ENCODE data around the gene C22orf23. TPM values are rescaled to one million over a fixed set of nuclear protein-coding genes. Genes with fewer than 3 reads are reported as not detected.

Gene C22orf23
- total and polyA plus RNA-seq, 12 donors: 0.33 to 1.2 (median 0.63) TPM; not detected in 2

DNA sequence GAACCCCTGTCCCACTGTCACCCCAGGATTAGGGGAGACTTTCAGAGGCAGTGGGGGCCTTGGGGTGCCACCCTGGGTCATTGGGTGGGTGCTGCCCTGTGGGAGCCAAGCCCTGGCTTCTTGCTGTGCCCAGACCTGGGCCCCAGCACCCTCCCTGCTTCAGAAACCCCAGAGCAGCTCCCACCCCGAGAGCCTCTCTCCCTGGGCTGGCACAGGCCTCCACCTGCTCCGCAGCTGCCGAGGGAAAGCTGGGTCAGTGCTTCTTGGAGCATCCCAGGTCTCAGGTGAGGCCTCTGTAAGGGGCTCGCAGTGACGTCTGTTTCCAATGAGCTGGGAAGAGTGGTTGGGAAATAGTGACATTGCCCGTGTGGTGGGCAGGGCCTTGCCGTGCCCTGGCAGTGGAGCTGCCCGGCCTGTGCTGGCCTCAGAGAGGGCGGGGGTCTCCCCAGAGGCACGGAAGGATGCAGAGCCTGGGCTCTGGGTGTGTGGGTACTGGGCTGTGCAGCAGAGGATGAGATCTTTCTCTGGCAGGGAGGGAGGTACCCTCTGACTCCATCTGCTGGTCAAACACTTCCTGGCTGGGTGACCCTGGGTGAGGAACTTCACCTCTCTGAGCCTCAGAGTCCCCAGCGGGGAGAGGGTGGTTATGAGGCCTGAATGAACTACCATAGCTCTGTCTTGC, 23.0 kb downstream of the C22orf23 start:
- 70 to 88% (median 75%) methylated on average over 6 to 11 of the region's 11 CpGs for WGBS, 4 donors
- H3K9me3 ChIP-seq (replicated peaks in 1 of 3): no peaks in the 10 kb centered on the region
- peak in 4 of 7 donors; percentile 26 to 61 (median 37) for DNase-seq
- no peak overlapping the region for H3K4me3 ChIP-seq
- H3K4me1 ChIP-seq (replicated peaks in 1 of 2): peaks cover 10 to 12% of the 10 kb centered on the region in 2 donors
- H3K27ac ChIP-seq: peak overlapping the region in 1 of 5 donors; percentile 14
- intact Hi-C loops (cut with DNase I): loop anchor here in 1 of 2 donors (10.0 kb wide), 1 partner anchor 116 kb away; no protein-coding TSS in a partner anchor
- no peak for TF ChIP-seq POLR2A (IDR thresholded peaks at IDR 0.05)
- TF ChIP-seq, protein P1, sequence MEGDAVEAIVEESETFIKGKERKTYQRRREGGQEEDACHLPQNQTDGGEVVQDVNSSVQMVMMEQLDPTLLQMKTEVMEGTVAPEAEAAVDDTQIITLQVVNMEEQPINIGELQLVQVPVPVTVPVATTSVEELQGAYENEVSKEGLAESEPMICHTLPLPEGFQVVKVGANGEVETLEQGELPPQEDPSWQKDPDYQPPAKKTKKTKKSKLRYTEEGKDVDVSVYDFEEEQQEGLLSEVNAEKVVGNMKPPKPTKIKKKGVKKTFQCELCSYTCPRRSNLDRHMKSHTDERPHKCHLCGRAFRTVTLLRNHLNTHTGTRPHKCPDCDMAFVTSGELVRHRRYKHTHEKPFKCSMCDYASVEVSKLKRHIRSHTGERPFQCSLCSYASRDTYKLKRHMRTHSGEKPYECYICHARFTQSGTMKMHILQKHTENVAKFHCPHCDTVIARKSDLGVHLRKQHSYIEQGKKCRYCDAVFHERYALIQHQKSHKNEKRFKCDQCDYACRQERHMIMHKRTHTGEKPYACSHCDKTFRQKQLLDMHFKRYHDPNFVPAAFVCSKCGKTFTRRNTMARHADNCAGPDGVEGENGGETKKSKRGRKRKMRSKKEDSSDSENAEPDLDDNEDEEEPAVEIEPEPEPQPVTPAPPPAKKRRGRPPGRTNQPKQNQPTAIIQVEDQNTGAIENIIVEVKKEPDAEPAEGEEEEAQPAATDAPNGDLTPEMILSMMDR (IDR thresholded peaks at IDR 0.05): peak in 5 of 6 experiments; percentile 14 to 43 (median 26)
- peaks cover 0 to 38% of the 10 kb centered on the region in 2 donors for H3K36me3 ChIP-seq (replicated peaks in 1 of 2)
- H3K27me3 ChIP-seq: no peaks in the 10 kb centered on the region

DNA sequence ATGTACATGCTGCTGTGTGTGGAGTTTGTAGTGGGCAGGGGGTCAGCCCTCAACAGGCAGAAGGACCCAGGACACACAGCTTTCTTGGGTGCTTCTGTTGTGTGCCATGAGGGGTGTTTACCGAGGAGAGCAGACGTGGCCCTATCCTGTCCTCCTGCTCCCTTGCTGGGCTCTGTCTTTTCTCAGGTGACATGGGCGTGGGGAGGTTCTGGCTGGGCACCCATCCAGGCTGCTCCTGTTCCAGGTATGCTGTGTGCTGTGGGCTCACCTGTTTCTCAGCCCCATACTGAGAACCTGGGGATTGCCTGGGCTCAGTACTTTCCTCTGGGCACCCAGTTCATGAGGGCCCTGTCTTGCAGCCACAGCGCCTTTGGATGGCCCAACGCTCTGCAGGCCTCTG, 24.0 kb downstream of the C22orf23 start:
- TF ChIP-seq POLR2A (IDR thresholded peaks at IDR 0.05): no peak
- TF ChIP-seq, protein P1 (IDR thresholded peaks at IDR 0.05): no peak
- Histone ChIP-seq H3K4me1 (replicated peaks in 1 of 2) (peaks cover 10 to 12% of the 10 kb centered on the region in 2 donors), H3K27ac (no peak overlapping the region), H3K9me3 (replicated peaks in 1 of 3) (no peaks in the 10 kb centered on the region), H3K4me3 (no peak overlapping the region), H3K36me3 (replicated peaks in 1 of 2) (peaks cover 0 to 41% of the 10 kb centered on the region in 2 donors), H3K27me3 (no peaks in the 10 kb centered on the region)
- DNase-seq: no peak
- intact Hi-C loops (cut with DNase I): no loop called here
- 95 to 100% (median 97%) methylated on average over 3 to 5 of the region's 5 CpGs for WGBS, 4 donors

DNA sequence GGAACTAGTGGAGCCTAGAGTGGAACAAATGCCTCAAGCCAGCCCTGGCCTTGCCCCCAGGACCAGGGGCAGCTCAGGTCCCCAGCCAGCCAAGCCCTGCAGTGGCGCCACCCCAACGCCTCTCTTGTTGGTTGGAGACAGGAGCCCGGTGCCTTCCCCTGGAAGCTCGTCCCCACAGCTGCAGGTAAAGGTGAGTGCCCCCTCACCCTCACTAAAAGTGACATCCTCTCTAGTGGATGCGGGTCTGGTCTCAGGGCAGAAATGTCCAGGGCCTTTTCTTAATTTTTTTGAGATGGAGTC, 25.8 kb downstream of the C22orf23 start:
- Histone ChIP-seq H3K4me1 (replicated peaks in 1 of 2) (no peaks in the 10 kb centered on the region), H3K27me3 (no peaks in the 10 kb centered on the region), H3K4me3 (no peak overlapping the region), H3K36me3 (replicated peaks in 1 of 2) (peaks cover 0 to 45% of the 10 kb centered on the region in 2 donors), H3K9me3 (replicated peaks in 1 of 3) (no peaks in the 10 kb centered on the region), H3K27ac (no peak overlapping the region)
- 89 to 99% (median 95%) methylated on average over 3 to 5 of the region's 5 CpGs for WGBS, 4 donors
- TF ChIP-seq, protein P1 (IDR thresholded peaks at IDR 0.05): no peak
- no peak for TF ChIP-seq POLR2A (IDR thresholded peaks at IDR 0.05)
- intact Hi-C loops (cut with DNase I): no loop called here
- DNase-seq: no peak

DNA sequence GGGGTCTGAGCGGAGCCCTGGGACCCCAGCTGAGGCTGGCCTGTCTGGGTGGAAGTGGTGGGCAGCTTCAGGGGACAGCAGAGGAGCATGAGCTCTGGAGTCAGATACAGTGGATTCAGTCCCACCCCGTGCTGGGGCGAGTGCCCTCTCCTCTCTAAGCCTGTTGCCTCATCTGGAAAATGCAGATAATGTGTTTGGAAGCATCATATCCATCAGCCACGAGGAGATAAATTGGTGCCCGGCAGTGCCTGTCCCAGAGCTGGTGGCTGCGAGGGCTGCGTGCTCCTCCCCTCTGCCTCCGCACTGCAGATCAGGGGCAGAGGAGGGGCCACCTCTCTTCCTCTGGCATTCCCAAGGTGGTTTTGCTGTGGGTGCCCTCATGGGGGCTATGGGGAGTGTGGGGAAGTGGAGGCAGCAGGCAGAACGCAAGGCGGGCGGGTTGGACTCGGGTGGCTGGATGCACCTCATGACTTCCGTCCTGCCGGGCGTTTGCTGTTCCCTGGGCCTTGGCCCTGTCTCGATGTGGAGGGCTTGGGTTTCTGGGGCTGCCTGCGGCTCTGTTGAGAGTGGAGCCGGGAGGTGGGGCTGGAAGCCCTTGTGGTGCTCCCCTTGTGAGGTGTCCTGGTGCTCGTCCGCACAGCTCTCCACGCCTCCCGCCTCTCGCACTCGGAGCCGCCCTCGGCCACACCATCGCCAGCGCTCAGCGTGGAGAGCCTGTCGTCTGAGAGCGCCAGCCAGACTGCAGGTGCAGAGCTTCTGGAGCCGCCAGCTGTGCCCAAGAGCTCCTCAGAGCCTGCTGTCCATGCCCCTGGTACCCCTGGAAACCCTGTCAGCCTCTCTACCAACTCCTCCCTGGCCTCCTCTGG, 26.4 kb downstream of the C22orf23 start:
- H3K27ac ChIP-seq: no peak overlapping the region
- H3K27me3 ChIP-seq: no peaks in the 10 kb centered on the region
- DNase-seq: no peak
- no peaks in the 10 kb centered on the region for H3K4me1 ChIP-seq (replicated peaks in 1 of 2)
- no peak for TF ChIP-seq POLR2A (IDR thresholded peaks at IDR 0.05)
- TF ChIP-seq, protein P1 (IDR thresholded peaks at IDR 0.05): no peak
- no peak overlapping the region for H3K4me3 ChIP-seq
- WGBS, 4 donors: 89 to 99% (median 93%) methylated on average over 14 to 32 of the region's 32 CpGs
- intact Hi-C loops (cut with DNase I): no loop called here
- no peaks in the 10 kb centered on the region for H3K9me3 ChIP-seq (replicated peaks in 1 of 3)
- H3K36me3 ChIP-seq (replicated peaks in 1 of 2): peaks cover 0 to 40% of the 10 kb centered on the region in 2 donors
